ENCODE measurements around the gene UBE2G2.
A peak's percentile ranks its signal among the peaks of the same experiment; 100 is the strongest.

Gene UBE2G2

DNA sequence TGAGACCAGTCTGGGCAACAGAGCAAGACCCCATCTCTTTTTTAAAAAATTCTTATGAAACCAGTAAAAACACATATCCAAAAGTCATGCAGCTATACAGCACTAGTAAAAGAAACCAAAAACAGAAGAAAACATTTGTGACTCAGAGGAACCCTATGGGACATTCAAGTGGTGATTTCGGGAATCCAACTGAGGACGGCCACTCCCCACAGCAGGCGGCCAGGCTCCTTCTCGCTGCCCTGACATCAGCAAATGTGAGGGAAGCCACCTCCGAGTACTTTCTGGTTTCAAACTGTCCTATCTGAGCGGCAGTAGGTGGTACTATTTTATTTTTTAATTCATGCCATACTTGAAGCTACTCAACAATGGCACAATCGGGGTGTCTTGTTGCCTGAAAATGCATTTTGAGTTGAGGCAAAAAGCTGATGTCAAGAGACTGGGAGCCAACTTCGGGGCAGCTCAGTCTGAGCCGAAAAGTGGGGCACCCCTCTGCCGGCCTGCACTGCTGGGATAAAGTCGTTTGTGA lies 12.9 kb upstream of the UBE2G2 start:
- DNase-seq, result no peak

DNA sequence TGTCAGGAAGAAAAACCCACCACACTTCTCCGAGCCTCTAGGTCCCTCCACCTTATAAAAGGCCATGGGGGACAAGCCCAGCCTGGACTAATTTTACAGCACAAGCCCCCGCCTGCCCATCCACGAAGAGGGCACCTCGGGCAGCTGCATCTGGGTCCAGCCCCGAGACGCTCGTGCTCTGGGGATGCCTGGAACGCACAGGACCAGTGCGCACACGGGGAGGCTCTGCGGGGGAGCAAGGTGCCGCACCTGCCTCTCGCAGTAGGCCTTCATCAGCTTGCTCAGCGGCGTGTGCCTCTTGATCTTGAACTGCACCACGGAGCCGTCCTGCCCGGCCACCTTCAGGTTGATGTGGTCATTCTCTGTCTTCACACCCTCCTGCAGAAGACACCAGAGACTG lies 12.1 kb upstream of the UBE2G2 start:
- no peak for DNase-seq

DNA sequence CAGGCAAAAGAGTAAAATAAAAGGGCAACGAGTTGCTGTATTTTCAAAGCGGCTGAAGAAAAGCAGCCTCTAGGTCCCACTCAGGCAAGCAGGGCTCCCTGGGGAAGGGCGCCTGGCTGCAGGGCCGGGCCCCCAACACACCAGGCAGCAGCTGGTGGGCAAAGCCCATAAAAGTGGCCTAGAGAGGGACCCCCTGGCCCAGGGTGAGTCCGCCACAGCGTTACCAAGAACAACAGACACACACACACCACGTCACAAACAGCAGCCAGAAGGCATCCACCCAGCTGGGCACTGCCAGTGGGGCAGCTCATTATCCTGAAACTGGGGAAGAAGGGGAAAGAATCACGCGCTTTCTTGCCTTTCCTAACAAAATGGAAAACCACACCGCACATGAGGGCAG lies 11.5 kb upstream of the UBE2G2 start:
- no peak for DNase-seq

DNA sequence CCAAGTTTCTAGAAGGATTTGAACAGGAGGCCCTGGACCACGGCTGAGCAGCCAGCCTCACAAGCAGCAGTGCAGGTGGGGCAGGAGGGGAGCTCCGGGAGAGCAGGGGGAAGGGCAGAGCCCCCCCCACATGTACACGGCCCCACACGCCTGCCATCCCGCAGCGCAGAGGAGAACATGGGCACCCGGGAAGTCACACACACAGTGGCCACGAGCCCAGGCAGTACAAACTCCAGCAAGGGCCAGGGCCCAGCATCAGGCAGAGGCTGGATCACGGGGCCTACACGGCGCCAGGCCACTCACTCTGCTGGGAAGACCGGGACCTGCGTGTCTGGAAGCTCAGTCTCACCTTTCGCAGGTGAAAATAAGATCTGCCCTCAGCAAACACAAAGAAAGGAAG lies 11.0 kb upstream of the UBE2G2 start:
- DNase-seq, result no peak

DNA sequence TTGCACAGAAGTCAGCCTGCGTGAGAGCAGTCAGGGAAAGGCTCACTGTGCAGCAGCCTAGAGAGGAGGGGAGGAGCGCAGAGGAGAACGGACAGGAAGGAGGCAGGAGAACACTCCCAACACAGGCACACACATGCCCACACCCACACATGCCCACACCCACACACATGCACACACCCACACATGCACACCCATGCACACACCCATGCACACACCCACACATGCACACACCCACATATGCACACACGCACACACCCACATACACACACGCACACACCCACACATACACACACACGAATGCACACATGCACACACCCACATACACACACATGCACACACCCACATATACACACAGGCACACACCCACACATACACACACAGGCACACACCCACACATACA lies 9.2 kb upstream of the UBE2G2 start:
- DNase-seq, result no peak

DNA sequence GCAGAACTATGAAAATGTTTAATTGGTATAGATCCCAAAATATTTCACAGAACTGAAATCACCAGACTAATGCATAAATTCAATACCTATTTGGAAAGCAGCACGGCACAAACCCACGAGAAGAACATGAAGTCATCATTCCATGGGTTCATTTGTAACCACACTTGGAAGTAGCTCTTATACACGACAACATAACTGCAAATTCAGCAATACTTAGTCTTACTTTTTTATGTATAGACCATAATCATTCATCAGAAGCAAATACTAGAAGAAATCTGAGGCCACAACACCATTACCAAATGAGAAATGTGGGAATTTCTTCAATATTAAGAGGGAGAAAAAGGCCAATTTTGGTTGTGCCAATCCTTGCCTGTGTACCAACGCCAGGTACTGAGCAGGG lies 4.2 kb upstream of the UBE2G2 start:
- no peak for DNase-seq

DNA sequence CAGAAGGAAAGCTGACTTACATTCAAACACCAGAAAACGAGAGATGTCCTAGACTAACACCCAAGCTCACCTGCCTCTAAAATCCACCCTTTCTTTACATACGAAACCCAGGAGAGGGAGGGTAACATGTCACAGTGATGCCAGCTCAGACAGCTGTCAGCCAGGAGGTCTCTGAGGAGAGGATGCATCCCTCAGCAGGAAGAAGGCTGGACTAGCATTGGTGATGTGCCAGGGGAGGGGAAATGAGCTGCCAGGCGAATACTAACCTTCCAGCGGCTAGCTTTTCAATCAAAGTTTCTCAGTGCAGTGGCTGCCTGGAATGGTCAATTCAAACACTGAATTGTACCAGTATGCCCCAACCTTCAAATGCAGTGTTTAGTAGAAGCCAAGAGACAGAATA lies 3.6 kb upstream of the UBE2G2 start:
- DNase-seq, result no peak

DNA sequence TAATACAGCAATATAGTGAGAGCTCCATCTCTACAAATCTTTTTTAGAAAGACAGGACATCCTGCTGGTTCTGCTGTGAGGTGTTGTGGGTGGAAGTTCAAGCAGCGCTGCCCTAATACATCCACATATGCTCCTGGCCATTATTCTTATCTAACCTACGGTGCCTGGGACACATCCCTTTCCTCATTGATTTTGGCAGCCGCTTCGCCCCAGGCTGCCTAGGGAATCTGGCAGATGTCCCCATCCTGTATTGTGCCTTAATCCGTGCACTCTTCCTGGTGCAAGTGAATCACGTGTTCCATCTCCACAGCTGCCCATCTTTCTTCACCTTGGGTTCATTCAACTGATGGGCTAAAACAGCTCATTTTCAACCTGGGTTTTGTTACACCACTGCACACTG lies 3.1 kb upstream of the UBE2G2 start:
- no peak for DNase-seq

DNA sequence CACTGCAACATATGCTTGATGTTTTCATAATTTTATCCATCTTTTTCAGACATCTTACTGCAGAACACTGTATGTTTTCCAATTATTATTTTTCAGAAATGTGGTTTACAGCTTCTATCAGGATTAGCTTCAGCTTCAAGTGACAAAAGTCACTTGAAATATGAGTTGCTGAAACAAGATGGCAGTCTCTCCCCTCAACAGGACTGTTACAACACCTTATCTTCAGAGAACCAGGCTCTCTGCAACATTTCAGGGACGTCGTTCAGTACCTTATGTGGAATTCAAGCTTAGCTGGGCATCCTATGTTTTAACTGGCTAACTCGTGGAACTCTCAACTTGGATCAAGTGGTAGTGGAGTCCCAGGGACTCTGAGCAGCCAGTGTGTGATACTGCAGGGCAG lies 2.0 kb upstream of the UBE2G2 start:
- DNase-seq, result no peak

DNA sequence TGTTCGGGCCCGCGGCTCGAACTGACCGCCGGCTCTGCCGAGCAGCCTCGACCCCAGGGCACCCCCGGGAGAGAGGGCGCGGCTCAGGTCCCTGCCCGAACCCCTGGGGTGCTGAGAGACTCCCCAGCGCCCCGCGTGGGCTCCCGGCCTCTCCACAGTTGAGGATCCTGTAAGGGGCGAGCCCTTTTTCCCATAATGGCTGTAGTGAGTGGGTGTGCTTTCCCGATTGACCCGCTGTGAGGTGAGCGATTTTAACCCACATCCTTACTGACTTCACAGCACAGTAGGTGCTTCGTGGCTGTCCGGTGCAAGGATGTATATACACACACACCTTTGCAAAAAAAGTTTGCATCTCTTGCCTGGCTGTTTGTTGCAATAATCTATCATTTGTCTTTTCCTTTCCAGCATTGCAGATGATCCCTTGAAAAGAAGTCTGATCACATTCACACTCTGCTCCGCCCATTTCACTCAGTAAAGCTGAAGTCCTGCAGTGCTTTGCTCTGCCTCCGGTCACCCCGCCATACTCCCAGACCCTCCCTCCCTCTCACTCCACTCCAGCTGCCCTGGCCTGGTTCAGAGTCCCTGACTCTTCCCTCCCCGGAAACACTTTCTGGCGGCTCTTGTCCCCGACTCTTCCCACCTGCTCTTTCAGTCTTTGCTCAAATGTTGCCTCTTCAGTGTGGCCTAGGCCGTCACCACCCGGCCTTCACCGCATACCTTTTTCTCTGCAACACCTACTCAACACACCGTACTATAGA lies 955 bp upstream of the UBE2G2 start:
- no peak for DNase-seq

DNA sequence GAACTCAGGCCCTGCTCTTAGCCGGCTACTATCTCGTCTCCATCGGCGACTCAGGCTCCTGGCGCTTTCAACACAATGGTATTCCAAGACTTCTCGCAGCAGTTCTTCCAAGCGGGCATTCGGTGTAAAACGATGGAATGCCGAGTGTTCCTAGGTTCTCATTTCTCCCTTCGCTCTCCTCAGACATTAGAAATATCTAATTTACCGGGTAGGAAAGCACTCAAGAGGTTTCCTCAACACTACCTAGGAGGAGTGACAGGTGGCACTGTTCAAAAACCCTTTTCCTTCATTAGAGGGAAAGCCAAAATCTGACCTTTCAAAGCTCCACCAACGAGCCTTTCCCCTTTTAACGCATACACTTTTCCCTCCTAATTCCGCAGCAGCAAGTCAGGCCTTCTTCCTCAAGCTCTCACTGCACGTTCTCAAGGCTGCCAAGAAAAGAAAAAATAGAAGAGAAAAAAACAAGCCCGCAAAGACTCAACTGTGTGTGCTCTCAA lies 601 bp downstream of the UBE2G2 start:
- DNase-seq, result peak in 1 of 2 donors; percentile 58

DNA sequence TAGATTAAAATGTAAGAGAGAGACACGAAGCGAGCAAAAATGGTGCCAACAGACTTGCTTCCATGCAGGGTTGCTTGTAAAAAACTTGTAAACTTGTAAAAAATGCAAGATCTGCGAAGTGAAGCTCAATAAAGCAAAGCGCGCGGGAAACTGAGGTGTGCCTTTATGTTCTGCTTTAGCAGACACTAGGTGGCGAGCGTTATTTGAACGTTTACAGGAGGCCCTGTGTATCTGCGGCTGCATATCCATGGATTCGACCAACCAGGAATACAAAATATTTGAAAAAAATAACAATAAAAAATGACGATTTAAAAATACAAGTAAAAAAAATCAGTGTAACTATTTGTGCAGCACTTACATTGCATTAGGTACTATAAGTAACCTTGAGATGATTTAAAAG lies 1.5 kb downstream of the UBE2G2 start:
- DNase-seq, result peak in 1 of 2 donors; percentile 23

DNA sequence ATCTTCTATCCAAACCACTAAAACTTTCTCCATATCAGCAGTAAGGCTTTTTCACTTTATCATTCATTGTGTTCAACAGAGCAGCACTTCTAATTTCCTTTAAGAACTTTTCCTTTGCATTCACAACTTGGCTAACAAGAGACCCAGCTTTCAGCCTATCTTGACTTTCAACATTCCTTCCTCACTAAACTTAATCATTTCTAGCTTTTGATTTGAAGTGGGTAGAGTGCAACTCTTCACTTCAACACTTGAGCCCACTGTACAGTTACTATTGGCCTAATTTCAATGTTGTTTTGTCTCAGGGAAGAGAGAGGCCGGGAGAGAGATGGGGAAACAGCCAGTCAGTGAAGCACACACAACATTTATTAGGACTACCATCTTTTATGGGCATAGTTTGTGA lies 2.0 kb downstream of the UBE2G2 start:
- DNase-seq, result no peak

DNA sequence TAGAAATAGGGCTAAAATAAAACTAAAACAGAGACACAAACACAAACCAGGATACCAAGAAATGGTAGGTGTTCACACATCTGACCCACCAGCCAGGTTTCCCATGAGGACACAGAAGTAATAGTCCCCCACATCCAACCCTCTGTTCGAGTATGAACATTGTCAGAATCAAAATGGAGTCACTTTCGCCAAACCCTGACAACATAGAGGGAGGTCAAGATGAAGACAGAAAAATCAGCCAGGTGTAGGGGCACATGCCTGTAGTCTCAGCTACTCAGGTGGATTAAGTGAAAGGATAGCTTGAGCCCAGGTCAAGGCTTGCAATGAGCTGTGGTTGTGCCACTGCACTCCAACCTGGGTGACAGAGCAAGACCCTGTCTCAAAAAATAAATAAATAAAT lies 3.8 kb downstream of the UBE2G2 start:
- DNase-seq, result no peak

DNA sequence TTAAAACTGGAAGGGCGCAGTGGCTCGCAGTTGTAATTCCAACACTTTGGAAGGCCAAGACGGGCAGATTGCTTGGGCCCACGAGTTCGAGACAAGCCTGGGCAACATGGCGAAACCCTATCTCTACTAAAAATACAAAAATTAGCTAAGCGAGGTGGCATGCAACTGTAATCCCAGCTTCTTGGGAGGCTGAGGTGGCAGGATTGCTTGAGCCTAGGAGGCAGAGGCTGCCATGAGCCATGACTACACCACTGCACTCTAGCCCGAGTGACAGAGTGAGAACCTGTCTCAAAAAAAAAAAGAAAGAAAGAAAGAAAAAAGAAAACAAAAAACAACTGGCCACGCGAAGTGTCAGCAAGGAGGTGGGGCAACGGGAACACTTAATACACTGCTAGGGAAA lies 6.3 kb downstream of the UBE2G2 start:
- DNase-seq, result no peak

DNA sequence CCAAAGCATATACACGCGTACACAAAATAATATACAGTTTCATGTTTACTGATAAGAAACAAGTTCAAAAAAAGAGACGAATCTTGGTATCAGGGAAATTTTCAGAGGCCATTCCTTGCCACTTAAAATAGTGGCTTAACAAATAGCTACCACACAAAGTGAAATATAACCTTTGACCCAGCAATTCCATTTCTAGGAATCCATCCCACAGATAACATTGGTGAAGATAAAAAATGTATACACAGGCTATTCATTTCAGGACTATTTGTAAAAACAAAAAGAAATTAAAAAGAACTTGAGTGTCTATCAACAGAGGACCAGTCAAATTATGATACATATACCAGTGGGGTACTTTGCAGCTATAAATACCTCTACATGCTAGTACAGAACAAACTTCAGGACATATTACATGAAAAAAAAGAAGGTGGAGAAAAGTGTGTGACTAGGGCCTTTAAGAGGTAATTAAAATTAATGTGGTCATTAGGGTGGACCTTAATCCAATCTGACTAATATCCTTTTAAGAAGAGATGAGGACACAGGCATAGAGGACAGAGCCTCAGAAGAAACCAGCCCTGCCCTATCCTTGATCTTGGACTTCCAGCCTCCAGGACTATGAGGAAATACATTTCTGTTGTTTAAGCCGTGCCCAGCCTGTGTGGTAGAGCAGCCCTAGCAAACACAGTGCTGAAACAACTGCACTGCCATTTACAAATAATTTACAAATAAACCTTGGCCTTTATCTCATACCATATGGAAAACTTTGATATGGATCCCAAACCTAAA lies 7.8 kb downstream of the UBE2G2 start:
- no peak for DNase-seq

DNA sequence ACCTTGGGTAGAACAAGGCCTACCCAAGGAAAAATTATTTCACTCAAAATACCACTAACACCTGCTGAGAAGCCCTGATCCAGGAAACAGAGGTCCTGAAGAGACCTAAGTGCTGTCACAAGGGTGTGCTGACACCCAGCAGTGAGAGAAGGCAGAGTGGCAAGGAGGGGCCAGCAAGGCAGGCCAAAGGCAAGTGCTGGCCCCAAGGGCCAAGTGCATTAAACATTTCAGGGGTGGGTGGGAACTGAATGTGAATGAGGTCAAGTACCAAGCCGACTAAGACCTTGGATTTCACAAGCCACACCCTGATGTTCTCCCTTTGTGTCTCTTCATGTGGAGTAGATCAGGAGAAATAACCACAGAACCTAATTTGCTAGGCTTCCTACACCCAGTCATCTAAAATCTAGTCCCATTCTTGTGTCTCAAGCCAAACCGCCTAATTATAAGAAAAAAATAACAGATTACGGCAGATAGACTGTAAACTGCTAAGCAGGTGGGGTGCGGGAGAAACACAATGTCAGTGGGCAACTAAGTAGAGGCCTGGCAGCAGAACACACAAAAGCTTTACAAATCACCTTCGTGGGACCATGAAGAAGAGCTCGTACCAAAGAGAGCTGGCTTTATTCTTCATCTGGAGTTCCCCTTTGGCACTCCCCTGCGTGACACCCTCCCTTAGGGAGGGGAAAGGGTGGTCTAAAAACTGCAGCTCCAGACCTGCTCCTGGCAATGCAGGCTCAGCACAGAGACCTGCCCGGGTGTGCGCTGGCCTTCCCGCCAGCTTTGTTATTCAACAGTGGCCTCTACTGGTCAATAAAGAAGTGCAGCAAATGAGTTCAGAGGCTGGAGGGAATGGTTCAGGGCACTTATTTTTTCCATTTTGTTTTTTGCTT lies 8.7 kb downstream of the UBE2G2 start:
- DNase-seq, result peak; percentile 58 to 71

DNA sequence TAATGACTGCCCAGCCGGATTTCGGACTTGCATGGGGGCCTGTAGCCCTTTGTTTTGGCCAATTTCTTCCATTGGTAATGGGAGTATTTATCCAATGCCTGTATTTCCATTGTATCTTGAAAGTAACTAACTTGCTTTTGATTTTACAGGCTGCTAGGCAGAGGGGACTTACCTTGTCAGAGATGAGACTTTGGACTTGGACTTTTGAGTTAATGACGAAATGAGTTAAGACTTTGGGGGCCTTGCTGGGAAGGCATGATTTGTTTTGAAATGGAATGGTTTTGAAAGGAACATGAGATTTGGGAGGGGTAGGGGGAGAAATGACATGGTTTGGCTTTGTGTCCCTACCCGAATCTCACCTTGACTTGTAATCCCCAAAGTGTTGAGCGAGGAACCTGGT lies 9.6 kb downstream of the UBE2G2 start:
- no peak for DNase-seq

DNA sequence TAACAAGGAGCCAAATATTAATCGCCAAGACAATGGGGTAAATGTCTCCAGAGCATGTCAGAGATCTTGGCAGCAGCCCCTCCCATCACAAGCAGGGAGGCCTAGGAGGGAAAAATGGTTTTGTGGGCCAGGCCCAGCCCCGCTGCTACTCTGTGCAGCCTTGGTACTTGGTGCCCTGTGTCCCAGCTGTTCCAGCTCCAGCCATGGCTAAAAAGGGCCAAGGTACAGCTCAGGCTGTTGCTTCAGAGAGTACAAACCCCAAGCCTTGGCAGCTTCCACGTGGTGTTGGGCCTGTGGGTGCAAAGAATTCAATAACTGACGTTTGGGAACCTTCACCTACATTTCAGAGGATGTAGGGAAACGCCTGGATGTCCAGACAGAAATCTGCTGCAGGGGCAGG lies 10.4 kb downstream of the UBE2G2 start:
- DNase-seq, result no peak

DNA sequence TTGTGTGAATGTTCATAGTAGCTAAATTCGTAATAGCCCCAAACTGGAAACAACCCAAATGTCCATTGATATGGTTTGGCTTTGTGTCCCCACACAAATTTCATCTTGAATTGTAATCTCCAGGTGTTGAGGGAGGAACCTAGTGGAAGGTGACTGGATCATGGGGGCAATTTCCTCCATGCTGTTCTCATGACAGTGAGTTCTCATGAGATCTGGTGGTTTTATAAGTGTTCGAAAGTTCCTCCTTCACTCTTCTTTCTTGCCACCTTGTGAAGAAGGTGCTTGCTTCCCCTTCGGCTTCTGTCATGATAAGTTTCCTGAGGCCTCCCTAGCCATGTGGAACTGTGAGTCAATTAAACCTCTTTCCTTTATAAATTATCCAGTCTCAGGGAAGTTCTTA lies 11.3 kb downstream of the UBE2G2 start:
- no peak for DNase-seq

DNA sequence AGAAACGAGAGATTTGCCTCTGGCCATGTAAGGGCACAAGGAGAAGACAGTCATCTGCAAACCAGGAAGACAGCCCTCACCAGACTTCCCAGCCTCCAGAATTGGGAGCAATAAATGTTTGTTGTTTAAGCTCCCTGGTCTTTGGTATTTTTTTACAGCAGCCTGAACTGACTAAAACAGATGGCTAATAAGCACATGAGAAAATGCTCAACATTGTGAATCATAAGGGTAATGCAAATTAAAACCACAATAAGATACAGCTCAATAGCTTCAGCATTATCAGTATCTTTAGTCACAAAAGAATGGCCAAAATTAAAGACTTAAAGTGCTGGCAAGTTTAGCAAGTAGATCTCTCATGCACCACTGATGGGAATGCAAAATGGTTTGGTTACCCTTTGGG lies 11.7 kb downstream of the UBE2G2 start:
- DNase-seq, result no peak

DNA sequence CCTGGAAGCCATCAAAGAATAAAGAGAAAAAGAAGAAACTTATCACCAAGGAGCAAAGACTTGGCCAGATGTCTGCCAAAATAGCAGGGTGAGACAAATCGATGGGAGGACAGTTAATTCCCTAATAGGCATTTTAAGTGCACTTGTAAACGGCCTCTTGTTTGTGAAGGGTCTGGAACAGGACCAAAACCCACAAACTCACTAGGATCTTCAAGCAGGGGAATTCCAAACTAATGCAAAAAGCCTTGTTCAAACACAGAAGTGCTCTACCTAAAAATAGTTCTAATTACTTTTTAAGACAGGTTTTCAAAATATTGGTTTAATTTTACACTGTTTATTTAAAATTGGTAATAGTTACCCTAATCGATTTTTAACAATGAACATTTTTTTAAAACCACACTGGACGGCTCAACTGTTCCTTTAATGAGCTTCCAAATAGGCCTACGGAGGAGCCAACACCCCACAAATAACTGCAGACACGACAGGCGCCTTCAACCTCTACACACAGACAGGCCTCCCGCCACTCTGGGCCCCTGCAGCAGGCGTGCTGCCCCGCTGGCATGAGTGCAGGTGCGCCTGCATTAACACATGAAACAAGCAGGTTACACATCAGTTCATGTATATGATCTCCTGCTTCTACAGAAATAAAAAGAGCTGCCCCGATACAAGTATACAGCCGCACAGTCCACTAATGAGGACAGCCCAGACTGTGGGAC lies 15.8 kb downstream of the UBE2G2 start:
- DNase-seq, result no peak
